ENCODE data around the gene ZNF598.
"Not testable (repeated sequence)": the region's sequence is repeated elsewhere in the genome, so short reads cannot be mapped to it uniquely, and the experiment has no call there.

The ZNF598 gene

DNA sequence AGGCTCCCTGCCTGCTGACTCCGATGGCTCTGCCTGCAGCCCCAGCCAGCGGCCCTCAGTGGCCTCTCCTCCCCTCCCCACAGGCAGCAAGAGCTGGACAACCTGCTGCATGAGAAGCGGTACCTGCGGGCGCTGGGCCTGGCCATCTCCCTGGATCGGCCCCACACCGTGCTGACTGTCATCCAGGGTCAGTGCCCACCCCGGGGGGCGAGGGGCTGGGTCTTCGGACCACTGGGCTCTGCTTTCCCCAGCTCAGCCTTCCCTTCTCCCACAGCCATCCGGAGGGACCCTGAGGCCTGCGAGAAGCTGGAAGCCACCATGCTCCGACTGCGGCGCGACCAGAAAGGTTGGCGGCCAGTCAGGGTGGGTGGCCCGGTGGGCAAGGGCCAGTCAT is 31.7 kb downstream of the ZNF598 start:
- no peak for DNase-seq (ENCODE audit: low read depth in 1 of 2, low spot score in 1 of 2)

- no peak for DNase-seq (ENCODE audit: low read depth in 1 of 2, low spot score in 1 of 2)
Measured at GRCh38 chr16:1976951-1977874, 32.4 kb downstream of the ZNF598 start.

DNA sequence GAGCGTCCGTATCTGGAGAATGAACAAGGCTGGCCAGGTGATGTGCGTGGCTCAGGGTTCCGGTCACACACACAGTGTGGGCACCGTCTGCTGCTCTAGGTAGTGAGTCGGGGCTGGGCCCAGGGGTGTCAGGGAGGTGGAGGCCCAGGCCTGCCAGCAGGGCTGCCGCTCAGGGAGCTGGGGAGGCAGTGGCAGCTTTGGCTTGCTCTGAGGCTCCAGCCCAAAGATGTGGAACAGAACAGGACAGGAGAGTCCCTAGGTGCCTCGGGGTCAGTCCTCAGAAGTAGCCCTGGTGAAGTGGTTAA is 33.5 kb downstream of the ZNF598 start:
- DNase-seq (ENCODE audit: low read depth in 1 of 2, low spot score in 1 of 2) = no peak

DNA sequence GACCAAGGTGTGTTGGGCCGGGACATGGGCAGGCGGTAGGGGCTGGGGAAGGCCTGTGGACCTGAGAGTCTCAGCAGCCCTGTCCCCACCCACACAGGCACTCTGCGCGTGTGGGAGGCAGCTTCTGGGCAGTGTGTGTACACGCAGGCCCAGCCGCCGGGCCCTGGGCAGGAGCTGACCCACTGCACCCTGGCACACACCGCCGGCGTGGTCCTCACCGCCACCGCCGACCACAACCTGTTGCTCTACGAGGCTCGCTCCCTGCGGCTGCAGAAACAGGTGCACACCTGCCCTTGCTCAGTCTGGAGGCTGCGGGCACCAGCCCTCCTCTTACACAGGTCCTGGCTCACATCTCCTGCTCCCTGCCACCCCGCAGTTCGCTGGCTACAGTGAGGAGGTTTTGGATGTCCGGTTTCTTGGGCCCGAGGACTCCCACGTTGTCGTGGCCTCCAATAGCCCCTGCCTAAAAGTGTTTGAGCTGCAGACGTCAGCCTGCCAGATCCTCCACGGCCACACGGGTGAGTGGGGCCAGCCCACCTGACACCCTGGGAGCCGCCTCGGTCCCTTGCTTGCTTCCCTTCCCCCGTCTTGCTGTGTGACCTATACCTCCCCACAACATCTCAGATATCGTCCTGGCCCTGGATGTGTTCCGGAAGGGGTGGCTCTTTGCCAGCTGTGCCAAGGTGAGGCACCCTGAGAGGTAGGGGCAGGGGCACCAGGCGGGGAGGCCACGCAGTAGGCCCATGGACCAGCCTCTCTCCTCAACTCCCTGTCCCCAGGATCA is 34.0 kb downstream of the ZNF598 start:
- no peak for DNase-seq (ENCODE audit: low read depth in 1 of 2, low spot score in 1 of 2)

- no peak for DNase-seq (ENCODE audit: low read depth in 1 of 2, low spot score in 1 of 2)
Measured at GRCh38 chr16:1974157-1975070, 35.2 kb downstream of the ZNF598 start.

- DNase-seq (ENCODE audit: low read depth in 1 of 2, low spot score in 1 of 2) = no peak
Measured at GRCh38 chr16:1973461-1974156, 36.0 kb downstream of the ZNF598 start.

DNA sequence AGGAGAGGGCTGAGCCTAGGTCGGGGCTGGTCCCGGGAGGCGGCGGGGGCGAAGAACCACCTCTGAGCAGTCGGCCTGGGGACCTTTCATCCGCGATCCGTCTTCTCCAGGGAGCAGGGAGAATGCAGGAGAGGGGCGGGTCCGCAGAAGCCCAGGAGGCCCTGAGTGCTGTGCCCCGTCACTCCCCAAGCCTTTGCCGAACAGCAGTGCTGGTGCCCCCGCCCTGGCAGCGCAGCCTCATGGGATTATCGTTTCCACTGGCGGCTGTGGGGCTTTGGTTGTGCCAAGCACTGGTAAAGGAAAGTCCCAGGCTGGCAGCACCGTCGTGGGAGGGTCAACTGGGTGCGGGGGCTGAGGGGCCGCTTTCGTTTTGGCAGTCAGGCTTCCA is 37.1 kb downstream of the ZNF598 start:
- DNase-seq (ENCODE audit: low read depth in 1 of 2, low spot score in 1 of 2) = no peak

- peak; percentile 94 to 98 for DNase-seq (ENCODE audit: low read depth in 1 of 2, low spot score in 1 of 2)
Measured at GRCh38 chr16:1971796-1972489, 37.7 kb downstream of the ZNF598 start, which contains the start of gene TBL3. TSS of gene TBL3 (plus strand) at chr16:1972053. CDS start at chr16:1972165, 112 bp downstream.

DNA sequence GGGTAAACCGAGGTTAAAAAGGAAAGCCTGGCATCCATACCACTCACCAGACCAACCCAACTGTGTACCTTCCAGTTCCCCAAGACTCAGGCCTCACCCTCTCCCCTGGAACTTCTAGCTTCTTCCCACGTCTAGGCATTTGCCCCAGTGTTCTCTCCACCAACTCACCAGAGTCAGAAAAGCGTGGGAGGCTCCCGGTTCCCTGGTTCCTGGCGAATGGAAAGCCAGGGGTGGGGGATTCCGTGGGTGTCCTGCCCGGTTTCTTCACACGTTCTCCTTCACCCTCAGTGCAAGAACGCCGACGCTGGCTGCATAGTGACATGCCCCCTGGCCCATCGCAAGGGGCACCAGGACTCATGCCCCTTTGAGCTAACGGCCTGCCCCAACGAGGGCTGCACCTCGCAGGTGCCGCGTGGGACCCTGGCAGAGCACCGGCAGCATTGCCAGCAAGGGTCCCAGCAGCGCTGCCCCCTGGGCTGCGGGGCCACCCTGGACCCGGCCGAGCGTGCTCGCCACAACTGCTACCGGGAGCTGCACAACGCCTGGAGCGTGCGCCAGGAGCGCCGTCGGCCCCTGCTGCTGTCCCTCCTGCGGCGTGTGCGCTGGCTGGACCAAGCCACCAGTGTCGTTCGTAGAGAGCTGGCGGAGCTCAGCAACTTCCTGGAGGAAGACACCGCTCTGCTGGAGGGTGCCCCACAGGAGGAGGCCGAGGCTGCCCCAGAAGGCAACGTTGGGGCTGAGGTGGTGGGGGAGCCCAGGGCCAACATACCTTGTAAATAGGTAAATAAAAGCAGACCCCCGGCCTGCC is 41.3 kb downstream of the ZNF598 start:
- no peak for DNase-seq (ENCODE audit: low read depth in 1 of 2, low spot score in 1 of 2)

GRCh38 chr16:1966460-1966859 is 43.2 kb downstream of the ZNF598 start, which contains the start of gene RNF151:
TSS of gene RNF151 (plus strand) at chr16:1966856. CDS start at chr16:1966882, 26 bp downstream.
- no peak for DNase-seq (ENCODE audit: low read depth in 1 of 2, low spot score in 1 of 2)

DNA sequence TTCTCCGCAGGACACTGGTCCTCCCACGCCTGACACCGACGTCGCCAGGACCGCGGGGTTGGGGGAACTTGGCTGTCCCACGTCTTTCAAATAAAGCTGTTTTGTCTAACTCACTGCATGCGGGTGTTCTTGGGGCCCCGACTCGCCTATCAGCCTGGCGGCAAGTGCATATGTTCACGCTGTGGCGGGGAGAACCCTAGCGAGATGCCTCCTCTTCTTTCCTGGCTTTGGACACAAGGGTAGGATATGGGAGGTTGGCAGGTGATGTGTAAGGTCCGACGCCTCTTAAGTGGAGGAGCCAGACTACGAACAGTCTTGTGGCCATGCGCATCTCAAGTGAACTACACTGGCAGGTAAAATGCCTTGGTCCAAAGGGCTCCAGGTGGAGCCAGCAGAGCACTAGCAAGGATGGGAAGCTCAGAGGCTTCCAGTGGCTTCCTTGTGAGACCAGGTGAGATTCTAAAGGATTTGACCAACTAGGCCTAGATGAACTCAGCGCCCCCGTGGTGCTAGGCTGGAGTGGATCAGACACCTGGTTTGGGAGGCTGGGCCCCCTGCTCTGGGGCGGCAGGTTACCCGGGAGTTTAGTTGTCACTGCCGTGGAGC is 44.1 kb downstream of the ZNF598 start:
- DNase-seq (ENCODE audit: low read depth in 1 of 2, low spot score in 1 of 2) = no peak

- peak; percentile 96 to 97 for DNase-seq (ENCODE audit: low read depth in 1 of 2, low spot score in 1 of 2)
Measured at GRCh38 chr16:1964506-1965395, 44.9 kb downstream of the ZNF598 start, which contains the start of gene RPS2. TSS of gene RPS2 (minus strand) at chr16:1964826. CDS start at chr16:1964625, 201 bp downstream.

DNA sequence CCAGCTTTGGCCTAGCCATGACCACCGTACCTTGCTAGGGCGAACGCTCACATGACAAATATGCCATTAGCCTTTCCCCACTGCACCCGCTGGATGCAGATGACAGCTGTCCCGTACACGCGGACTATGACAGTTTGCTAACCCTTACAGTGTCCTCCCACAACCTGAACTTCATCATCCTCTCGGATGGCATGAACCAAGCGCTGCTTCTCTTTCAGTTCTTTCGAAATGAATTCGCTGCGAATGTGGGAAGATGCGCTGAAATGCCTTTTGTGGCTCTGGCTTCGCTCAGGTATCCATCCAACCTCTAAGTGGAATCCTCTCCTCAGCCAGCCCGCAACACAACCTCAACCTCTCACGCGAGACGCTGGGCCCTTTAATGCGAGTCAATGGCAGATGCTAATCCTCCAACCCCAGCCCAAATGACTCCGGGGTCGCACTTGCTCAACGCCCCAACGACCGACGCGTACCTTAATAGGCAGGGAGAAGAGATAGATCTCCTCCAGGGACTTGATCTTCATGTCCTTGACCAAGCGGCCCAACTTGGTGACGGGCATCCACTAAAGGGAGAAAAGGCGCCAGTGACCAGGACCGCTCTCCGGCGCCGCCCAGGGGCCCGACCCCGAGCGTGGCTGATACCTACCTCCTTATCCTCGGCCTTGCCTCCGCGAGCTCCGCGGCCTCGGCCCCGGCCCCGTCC is 45.7 kb downstream of the ZNF598 start:
- peak in 1 of 2 donors; percentile 29 for DNase-seq (ENCODE audit: low read depth in 1 of 2, low spot score in 1 of 2)

DNA sequence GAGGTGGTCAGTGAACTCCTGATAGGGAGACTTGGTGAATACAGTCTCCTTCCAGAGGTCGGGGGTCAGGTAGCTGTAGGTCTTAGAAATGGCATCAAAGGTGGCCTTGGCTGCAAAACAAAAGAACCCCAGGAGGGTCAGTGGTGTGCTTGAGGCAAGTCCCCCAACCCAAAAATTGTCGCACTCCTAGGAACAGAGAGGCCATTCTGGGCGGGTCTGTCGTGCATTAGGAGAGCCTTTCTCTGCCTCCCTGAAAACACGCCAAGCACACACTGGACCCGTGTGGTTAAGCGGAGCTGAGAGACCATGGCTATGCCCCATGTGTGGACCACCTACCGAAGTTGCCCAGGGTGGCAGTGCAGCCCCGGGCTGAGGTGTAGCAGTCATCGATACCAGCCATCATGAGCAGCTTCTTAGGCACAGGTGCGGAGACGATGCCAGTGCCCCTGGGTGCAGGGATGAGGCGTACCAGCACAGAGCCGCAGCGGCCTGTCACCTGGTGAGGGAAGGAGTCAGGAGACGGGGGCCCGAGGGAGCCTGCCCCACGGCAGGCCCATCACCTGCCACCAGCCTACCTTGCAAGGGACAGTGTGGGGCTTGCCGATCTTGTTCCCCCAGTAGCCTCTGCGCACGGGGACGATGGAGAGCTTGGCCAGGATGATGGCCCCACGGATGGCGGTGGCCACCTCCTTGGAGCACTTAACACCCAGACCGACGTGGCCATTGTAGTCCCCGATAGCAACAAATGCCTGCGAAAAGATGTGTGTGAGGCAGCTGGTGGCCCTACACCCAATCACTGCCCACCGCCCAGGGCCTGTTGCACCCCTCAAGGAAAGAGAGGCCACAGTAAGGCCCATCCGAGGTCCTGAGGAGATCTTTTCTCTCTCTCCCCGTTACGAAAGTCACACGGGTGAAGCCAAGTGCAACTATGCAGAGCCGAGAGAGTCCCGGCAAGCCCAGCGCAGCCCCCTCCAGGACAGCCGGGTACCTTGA is 47.2 kb downstream of the ZNF598 start:
- not testable (repeated sequence) for DNase-seq (ENCODE audit: low read depth in 1 of 2, low spot score in 1 of 2)

- no peak for DNase-seq (ENCODE audit: low read depth in 1 of 2, low spot score in 1 of 2)
Measured at GRCh38 chr16:1961651-1962067, 48.0 kb downstream of the ZNF598 start.

Data from activated T-helper 1 cell treated with anti-CD3 and anti-CD28 coated beads, Interleukin-2, amount 50 U/mL, for 16 hours (primary cell).